ENCODE data around the gene RAD51D.
A peak's percentile ranks its signal among the peaks of the same experiment; 100 is the strongest.
"Not testable (repeated sequence)": the region's sequence is repeated elsewhere in the genome, so short reads cannot be mapped to it uniquely, and the experiment has no call there.

RAD51D gene
- total RNA-seq: 30.6 to 37.2 reads per million in 2 donors

DNA sequence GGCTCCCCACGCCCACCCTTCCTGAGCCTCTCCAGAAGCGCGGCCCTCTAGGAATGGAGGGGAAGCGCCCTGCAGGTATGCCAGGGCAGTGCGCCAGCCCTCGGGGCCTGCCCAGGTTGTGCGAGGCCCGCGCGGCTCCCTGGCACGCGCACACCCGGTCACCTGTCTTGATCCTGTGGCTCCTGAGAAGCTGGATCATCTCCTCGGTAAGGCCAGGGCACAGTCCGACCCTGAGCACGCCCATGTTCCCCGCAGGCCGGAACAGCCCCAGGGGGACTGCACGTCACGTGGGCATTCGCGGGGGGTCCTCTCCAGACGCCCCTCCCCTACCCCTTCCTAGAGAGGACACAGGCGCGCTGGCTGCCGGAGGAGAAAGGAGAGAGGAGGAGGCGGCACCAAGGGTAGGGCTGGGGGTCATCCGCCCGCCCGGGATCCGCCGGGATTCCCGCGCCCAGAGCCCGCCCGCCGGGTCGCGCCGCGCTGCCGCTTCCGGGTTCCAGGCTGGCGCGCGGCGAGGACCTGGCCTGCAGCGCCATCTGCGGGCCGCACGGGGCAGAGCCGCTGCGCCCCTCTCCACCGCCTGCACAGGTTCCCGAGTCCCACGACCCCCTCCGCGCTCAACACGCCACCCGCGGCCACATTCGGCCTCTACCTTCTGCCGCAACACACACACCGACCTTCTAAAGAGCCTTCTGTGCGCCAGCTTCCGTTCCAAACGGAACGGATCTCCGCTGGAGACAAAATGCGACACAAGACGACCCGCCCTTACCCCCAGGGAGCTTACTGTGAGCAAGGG lies at the start of gene RAD51D:
RAD51D (minus strand) TSS at position 491 of the 796 bp plus-strand sequence; CDS start at position 244, 247 bp downstream.
- peak; percentile 64 for DNase-seq

DNA sequence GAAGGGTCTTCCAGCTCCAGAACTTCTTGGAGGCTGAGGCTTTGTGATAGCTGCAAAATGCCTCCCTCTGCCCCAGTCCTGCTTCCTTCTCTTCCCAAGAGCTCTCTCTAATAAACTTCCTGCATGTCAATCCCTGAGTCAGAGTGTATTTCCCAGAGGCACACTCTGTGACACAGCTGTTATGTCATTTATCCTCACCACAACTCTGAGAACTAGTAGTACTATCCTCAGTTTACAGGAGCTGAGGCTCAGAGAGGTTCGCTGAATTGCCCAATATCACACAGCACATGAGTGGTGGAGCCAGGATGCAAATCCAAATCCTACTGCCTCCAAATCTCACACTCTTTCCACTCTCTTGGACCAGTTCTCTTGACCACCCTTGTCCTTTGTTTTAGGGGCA lies 48.0 kb upstream of the RAD51D start:
- DNase-seq: no peak

- no peak for DNase-seq
Measured at GRCh38 chr17:35167046-35167445, 47.4 kb upstream of the RAD51D start.

DNA sequence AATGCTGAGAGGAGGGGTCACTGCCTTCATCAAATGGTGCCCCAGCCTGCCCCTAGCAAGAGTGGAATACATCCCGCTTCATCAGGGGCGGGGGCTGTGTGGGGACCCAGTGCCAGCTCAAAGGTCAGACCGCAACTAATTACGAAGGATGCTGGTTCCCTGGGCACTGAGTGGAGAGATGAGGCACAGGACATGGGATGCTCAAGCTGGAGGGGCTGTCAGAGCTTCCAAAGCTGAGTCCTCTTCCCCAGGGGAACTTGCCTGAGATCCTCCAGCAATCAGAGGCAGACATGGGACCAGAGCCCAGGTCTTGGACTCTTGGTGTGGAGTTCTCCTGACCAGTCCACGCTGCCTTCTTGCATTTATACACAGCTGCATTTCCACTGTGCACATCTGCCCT lies 46.9 kb upstream of the RAD51D start:
- DNase-seq: no peak

DNA sequence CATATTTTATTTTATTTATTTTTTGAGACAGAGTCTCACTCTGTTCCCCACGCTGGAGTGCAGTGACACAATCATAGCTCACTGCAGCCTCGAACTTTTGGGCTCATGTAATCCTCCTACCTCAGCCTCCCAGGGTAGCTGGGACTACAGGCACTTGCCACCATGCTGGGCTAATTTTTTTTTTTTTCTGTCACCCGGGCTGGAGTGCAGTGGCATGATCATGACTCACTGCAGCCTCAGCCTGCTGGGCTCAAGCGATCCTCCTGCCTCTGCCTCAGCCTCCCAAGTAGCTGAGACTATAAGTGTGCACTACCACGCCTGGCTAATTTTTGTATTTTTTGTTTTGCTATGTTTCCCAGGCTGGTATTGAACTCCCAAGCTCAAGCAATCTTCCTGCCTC lies 45.1 kb upstream of the RAD51D start:
- DNase-seq: no peak

GRCh38 chr17:35163886-35164285 lies 44.2 kb upstream of the RAD51D start:
- DNase-seq: no peak

GRCh38 chr17:35162755-35163154 lies 43.1 kb upstream of the RAD51D start:
- DNase-seq: no peak

GRCh38 chr17:35161281-35161761 lies 41.7 kb upstream of the RAD51D start:
- no peak for DNase-seq

GRCh38 chr17:35160354-35161201 lies 40.9 kb upstream of the RAD51D start:
- DNase-seq: no peak

DNA sequence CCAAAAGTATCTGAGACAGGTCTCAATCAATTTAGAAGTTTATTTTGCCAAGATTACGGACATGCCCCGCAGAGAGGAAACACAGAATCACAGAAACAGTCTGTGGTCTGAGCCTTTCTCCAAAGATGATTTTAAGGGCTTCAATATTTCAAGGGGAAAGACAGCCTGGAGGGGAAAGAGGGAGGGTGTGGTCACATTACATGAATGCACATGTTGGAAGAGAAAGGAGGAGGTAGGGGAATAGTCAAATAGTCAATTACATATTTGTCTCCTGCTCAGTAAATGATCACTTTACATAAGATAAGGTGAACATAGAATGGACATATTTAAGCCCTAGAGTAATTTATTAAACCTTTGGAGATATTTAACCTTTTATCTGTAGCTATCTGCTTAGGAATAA lies 40.3 kb upstream of the RAD51D start:
- no peak for DNase-seq

DNA sequence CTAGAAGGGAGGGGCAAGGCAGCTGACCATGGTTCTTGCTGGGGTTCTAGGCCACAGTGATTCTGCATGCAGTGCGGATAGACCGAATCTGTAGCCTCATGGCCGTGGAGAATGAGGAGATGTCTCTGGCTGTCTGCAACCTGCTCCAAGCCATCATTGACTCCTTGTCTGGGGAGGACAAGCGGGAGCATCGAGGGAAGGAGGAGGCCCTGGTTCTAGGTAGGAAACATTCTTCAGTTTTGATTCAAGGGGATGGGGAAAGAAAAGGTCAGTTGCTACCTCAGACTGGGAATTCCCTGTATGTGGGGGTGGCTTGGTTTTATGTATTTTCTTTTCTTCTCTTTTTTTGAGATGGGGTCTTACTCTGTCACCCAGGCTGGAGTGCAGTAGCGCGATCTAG lies 35.6 kb upstream of the RAD51D start:
- DNase-seq: no peak

DNA sequence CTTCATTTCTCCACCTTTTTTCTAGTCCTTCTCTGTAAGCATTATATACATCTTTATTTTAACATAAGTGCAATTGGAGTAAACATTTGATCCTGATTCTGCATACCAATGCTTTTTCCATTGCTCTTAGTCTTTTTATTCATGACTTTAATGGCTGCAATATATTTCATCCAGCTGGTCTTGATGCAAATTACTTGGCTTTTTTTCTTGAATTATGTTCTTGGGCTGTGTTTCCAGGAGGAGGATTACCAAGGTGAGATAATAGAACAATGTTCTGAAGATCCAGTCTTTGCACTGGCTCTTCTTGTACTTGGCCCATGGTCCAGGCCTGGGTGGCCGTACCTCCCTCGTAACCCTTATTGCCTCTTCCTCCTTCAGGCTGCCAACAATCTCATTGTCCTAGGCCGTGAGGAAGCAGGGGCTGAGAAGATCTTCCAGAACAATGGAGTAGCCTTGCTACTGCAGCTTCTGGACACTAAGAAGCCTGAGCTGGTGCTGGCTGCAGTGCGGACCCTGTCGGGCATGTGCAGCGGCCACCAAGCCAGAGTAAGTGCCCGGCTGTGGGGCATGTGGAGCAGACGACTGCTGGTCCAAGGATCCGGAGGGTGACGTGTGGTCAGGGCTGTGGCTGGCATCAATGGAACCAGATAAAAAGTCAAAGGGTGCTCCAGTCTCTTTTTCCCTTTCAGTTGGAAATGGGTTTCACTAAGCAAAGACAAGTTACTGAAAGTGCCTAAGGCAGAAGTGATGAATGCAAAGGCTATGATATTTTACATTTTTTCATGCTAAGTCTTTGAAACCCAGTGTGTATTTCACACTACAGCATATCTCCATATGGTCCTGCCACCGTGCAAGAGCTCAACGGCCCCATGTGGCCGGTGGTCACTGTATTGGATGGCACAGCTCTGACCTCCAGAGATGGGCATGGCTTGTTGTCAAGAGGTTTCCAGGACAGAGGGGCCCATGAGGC lies 34.8 kb upstream of the RAD51D start:
- no peak for DNase-seq

DNA sequence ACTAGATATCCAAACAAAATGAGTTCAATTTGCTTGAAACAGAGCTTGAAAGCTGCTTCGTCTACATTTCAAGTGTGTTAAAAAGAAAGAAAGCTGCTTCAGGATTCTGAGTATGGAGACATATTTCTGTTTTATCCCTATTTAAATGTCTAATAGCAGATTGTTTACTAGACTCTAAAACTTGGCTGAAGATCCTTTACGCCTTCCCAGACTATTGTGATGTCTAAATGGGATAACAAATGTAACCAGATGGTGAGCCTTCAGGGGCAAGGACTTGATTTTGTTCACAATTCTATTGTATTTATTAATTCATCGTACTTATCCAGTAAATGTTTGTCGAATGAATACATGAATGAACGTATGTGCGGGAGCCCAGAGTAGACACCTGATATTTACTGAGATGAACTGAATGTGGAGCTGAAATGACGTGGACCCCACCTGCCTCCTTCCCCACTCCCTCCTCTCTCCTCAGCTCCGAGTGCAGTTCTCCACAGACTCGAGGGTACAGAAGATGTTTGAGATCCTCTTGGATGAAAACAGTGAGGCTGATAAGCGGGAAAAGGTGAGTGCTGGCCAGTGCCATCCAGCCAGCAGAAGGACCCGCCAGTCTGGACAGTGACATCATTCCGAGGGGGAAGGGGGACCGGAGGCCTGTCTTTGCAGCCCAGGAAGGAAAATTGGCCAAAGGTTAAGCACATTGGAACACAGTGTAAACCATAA lies 32.9 kb upstream of the RAD51D start:
- no peak for DNase-seq

DNA sequence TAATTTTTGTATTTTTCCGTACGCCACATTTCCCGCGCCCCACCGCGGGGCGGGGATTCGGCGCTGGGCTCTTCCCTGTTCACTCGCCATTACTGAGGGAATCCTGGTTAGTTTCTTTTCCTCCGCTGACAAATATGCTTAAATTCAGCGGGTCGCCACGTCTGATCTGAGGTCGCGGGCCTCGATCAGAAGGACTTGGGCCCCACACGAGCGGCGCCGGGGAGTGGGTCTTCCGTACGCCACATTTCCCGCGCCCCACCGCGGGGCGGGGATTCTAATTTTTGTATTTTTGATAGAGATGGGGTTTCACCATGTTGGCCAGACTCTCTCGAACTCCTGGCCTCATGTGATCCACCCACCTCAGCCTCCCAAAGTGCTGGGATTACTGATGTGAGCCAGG lies 31.4 kb upstream of the RAD51D start:
- not testable (repeated sequence) for DNase-seq

- no peak for DNase-seq
Measured at GRCh38 chr17:35149941-35150340, 30.3 kb upstream of the RAD51D start.

- DNase-seq: no peak
Measured at GRCh38 chr17:35148144-35148543, 28.5 kb upstream of the RAD51D start.

GRCh38 chr17:35147375-35147905 lies 27.8 kb upstream of the RAD51D start, which contains the start of gene UNC45B:
Gene UNC45B, plus strand, starts transcription at chr17:35147817. Its CDS starts 447 bp downstream, at chr17:35148264.
- no peak for DNase-seq

DNA sequence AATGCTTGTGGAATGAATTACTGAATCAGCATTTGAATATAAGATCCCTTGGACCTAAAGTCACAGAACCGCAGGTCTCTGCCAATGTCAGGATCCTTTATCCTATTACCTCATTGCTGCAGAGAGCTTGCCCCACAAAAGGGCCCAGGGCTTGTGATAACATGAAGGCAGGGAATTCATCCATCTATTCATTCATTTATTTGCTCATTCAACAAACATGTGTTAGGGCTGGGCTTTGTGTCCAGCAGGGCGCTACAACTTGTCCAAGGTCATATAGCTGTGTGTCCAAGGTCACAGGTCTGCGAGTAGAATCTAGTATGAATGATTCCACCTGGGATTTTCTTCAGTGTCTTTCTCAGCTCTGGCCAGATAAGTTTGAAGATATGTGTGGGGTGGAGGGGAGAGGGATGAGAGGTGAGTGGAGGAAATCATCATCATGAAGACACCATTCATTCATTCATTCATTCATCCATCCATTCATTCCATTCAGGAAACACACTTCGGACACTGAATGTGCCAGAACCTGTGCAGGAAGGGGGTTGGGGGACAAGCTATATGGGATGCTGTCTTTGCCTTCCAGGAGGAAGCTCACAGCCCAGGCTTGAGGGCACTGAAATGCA lies 26.7 kb upstream of the RAD51D start:
- DNase-seq: no peak

- DNase-seq: no peak
Measured at GRCh38 chr17:35144840-35145239, 25.2 kb upstream of the RAD51D start.

GRCh38 chr17:35142467-35142796 lies 22.8 kb upstream of the RAD51D start:
- no peak for DNase-seq

All from activated gamma-delta T cell (primary cell).